Measurements from ENCODE around the gene C12orf50. TPM values are rescaled to one million over a fixed set of nuclear protein-coding genes. Genes with fewer than 3 reads are reported as not detected.

Gene C12orf50, protein sequence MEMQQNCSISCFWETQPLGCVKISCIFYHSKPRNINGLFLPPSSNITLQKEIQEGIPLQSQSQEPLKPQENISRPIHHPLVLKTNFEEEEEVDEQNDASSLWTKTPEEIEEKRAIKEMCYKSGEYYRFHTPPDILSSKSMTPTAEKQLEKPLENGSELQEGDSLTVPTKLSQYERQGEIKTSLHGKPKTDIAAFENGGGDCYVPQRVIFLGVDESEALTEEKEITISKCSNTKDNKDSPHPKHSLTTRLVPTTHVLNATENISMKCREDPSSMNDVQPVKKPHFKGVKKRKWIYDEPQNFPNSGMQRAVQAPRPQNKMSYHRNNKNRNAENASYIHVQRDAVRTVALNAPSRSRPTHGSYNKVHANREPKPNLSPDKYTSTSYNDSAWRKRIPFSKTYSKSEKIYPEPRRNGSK
- not detected in 2 replicates for total RNA-seq

DNA sequence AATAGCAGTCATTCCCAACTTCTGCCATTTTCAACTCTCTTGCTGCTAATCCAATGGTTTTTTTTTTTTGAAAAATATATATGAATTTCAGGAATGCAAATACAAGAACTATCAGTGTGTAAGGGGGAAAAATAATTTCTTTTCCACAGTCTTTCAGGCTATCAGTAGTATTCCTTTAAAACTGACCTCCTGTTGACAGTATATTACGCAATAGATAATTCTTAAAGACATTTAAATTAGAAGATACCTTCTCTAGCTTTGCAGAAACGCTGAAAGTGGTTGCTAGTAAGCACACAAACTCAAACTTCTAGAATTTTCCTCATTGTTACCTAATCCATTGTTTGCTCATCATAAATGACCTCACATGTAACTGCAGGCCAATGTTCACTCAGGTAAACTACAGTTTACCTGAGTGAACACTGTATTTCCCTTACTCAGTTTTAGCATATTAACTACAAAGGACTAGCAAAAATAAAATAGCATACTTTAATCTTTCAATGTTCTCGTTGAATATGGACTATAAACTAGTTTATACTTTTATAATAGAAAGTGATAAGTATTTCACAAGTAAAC lies at the start of gene C12orf50:
Gene C12orf50 (minus strand): TSS at position 309 of the 573 bp plus-strand sequence. CDS start 2,439 bp downstream, outside the sequence.

Other genes with a start within 250 kb of the C12orf50 start
- gene CEP290, start 112.7 kb upstream of the C12orf50 start, total RNA-seq = 9.8 and 11.5 TPM in 2 replicates
- gene TMTC3, start 112.9 kb upstream of the C12orf50 start, total RNA-seq = 31.5 and 41.4 TPM in 2 replicates

Data from mammary microvascular endothelial cell (primary cell).